HepG2 (cell line): ENCODE results near the gene SPHK1. TPM values are rescaled to one million over a fixed set of nuclear protein-coding genes. Genes with fewer than 3 reads are reported as not detected.

Experiments
- ARNT ChIP-seq: fragments of 450-650 bp; IDR thresholded peaks from 2 replicates; pipeline ENCODE4 v1.6.1; 2017
- CAMTA2 ChIP-seq: sonication (generic); formaldehyde crosslinking; IDR thresholded peaks from 2 replicates; pipeline ENCODE4 v1.4.0; 2020; ENCODE audit warnings: mild to moderate bottlenecking, missing genetic modification reagents, borderline replicate concordance
- FOSL2 ChIP-seq: sonication (generic); formaldehyde crosslinking; IDR thresholded peaks from 2 replicates; pipeline ENCODE4 v1.4.0; 2020; ENCODE audit warnings: missing genetic modification reagents
- FOXA1 ChIP-seq, 2 experiments: fragments of 450-650 bp in 1 of 2; sonication (generic) in 1 of 2; formaldehyde crosslinking in 1 of 2; IDR thresholded peaks; 2 replicates each; pipeline versions ENCODE4 v1.4.0 to v1.6.1; 2016 to 2020; ENCODE audit warnings: missing genetic modification reagents in 1 of 2
- GFI1 ChIP-seq: sonication (generic); formaldehyde crosslinking; IDR thresholded peaks from 2 replicates; pipeline ENCODE4 v1.5.0; 2020; ENCODE audit warnings: missing genetic modification reagents, mild to moderate bottlenecking, borderline replicate concordance
- GZF1 ChIP-seq: sonication (generic); formaldehyde crosslinking; IDR thresholded peaks from 2 replicates; pipeline ENCODE4 v1.5.1; 2020; ENCODE audit warnings: mild to moderate bottlenecking, missing genetic modification reagents
- HDAC2 ChIP-seq: sonication (generic); formaldehyde crosslinking; IDR thresholded peaks from 2 replicates; pipeline ENCODE4 v1.4.0; 2020; ENCODE audit warnings: missing genetic modification reagents
- JUN ChIP-seq: sonication (generic); formaldehyde crosslinking; IDR thresholded peaks from 2 replicates; pipeline ENCODE4 v1.4.0; 2020; ENCODE audit warnings: mild to moderate bottlenecking, missing genetic modification reagents
- KAT2B ChIP-seq: fragments of 150-350 bp; IDR thresholded peaks from 2 replicates; pipeline ENCODE4 v1.6.1; 2014; ENCODE audit warnings: low read depth, low read length, borderline replicate concordance
- MAFK ChIP-seq, 2 experiments: IDR thresholded peaks in 1 of 2; conservative IDR thresholded peaks in 1 of 2; 2 replicates each; pipeline ENCODE4 v1.6.1; 2011; ENCODE audit warnings: improper control_type of control experiment in 2 of 2, low read length in 2 of 2
- MED13 ChIP-seq: sonication (generic); formaldehyde crosslinking; IDR thresholded peaks from 2 replicates; pipeline ENCODE4 v1.5.0; 2020; ENCODE audit warnings: missing genetic modification reagents
- PRMT3 ChIP-seq: sonication (generic); formaldehyde crosslinking; IDR thresholded peaks from 2 replicates; pipeline ENCODE4 v1.8.1; 2022; ENCODE audit warnings: low read depth, mild to moderate bottlenecking, moderate library complexity, missing genetic modification reagents, borderline replicate concordance
- SALL1 ChIP-seq: sonication (generic); formaldehyde crosslinking; IDR thresholded peaks from 2 replicates; pipeline ENCODE4 v1.8.0; 2022; ENCODE audit warnings: mild to moderate bottlenecking, missing genetic modification reagents
- SRSF9 ChIP-seq: fragments of 200-400 bp; formaldehyde crosslinking; IDR thresholded peaks from 2 replicates; pipeline ENCODE4 v1.6.1; 2018; ENCODE audit warnings: borderline replicate concordance, mild to moderate bottlenecking, low read depth, low read length; ENCODE audit not compliant: insufficient read depth, poor library complexity, severe bottlenecking
- TP53 ChIP-seq: sonication (generic); formaldehyde crosslinking; conservative IDR thresholded peaks from 2 replicates; pipeline ENCODE4 v1.4.0; 2020; ENCODE audit warnings: missing genetic modification reagents
- ZBTB21 ChIP-seq: sonication (generic); formaldehyde crosslinking; IDR thresholded peaks from 2 replicates; pipeline ENCODE4 v1.4.0; 2020; ENCODE audit warnings: missing genetic modification reagents
- ZNF124 ChIP-seq: sonication (generic); formaldehyde crosslinking; IDR thresholded peaks from 2 replicates; pipeline ENCODE4 v1.4.0; 2020; ENCODE audit warnings: missing genetic modification reagents
- ZNF260 ChIP-seq: sonication (generic); formaldehyde crosslinking; IDR thresholded peaks from 2 replicates; pipeline ENCODE4 v1.4.0; 2020; ENCODE audit warnings: missing genetic modification reagents, low read depth, mild to moderate bottlenecking, borderline replicate concordance
- ZNF484 ChIP-seq: sonication (generic); formaldehyde crosslinking; IDR thresholded peaks from 2 replicates; pipeline ENCODE4 v1.5.1; 2020; ENCODE audit warnings: mild to moderate bottlenecking, low read depth, missing genetic modification reagents, borderline replicate concordance
- ZNF557 ChIP-seq: sonication (generic); formaldehyde crosslinking; IDR thresholded peaks from 2 replicates; pipeline ENCODE4 v1.4.0; 2020; ENCODE audit warnings: missing genetic modification reagents
- ZNF724P ChIP-seq: sonication (generic); formaldehyde crosslinking; IDR thresholded peaks from 2 replicates; pipeline ENCODE4 v1.8.0; 2022; ENCODE audit warnings: missing genetic modification reagents, borderline replicate concordance
- ZNF746 ChIP-seq: sonication (generic); formaldehyde crosslinking; IDR thresholded peaks from 2 replicates; pipeline ENCODE4 v1.8.0; 2022; ENCODE audit warnings: mild to moderate bottlenecking, missing genetic modification reagents
- ZNF766 ChIP-seq: sonication (generic); formaldehyde crosslinking; IDR thresholded peaks from 2 replicates; pipeline ENCODE4 v1.5.0; 2020; ENCODE audit warnings: missing genetic modification reagents, borderline replicate concordance
- ZNF772 ChIP-seq: sonication (generic); formaldehyde crosslinking; IDR thresholded peaks from 2 replicates; pipeline ENCODE4 v1.5.0; 2020; ENCODE audit warnings: mild to moderate bottlenecking, missing genetic modification reagents
- polyA plus RNA-seq, 8 experiments: library from polyadenylated mRNA; depleted of rRNA in 3 of 8; stranded (reverse) in 7 of 8; unstranded in 1 of 8; fragments of >200 nt; fragmentation: Illumina TruSeq in 4 of 8; extraction: Trizol in 4 of 8; gene quantifications; 2 replicates each; pipeline versions ENCODE4 v1.2.1 to v1.2.3, GENCODE V29; 2011 to 2016; ENCODE audit warnings: low read depth in 4 of 8, missing spikeins in 1 of 8, mixed read lengths in 1 of 8; ENCODE audit not compliant: insufficient read depth in 1 of 8
- total RNA-seq, 5 experiments: library from RNA; depleted of rRNA; stranded (reverse); fragments of >200 nt; fragmentation: Illumina TruSeq; extraction: Trizol; gene quantifications; 2 replicates each; pipeline ENCODE4 v1.2.3, GENCODE V29; 2016; ENCODE audit warnings: low read depth in 1 of 5
- TF ChIP-seq, protein P1 (sequence below): sonication (generic); formaldehyde crosslinking; IDR thresholded peaks from 2 replicates; pipeline ENCODE4 v1.4.0; 2020; ENCODE audit warnings: missing genetic modification reagents
- TF ChIP-seq, protein P2 (sequence below): sonication (generic); formaldehyde crosslinking; IDR thresholded peaks from 2 replicates; pipeline ENCODE4 v1.8.1; 2023; ENCODE audit warnings: mild to moderate bottlenecking, missing genetic modification reagents
- TF ChIP-seq, protein P3 (sequence below): sonication (generic); formaldehyde crosslinking; IDR thresholded peaks from 2 replicates; pipeline ENCODE4 v1.4.0; 2020; ENCODE audit warnings: missing genetic modification reagents, mild to moderate bottlenecking, borderline replicate concordance

Gene SPHK1
- total and polyA plus RNA-seq, 2 of the 13 experiments (the other 11 are each of a cell fraction or from before 2014, with no cell fraction given) = 129 to 160 TPM

DNA sequence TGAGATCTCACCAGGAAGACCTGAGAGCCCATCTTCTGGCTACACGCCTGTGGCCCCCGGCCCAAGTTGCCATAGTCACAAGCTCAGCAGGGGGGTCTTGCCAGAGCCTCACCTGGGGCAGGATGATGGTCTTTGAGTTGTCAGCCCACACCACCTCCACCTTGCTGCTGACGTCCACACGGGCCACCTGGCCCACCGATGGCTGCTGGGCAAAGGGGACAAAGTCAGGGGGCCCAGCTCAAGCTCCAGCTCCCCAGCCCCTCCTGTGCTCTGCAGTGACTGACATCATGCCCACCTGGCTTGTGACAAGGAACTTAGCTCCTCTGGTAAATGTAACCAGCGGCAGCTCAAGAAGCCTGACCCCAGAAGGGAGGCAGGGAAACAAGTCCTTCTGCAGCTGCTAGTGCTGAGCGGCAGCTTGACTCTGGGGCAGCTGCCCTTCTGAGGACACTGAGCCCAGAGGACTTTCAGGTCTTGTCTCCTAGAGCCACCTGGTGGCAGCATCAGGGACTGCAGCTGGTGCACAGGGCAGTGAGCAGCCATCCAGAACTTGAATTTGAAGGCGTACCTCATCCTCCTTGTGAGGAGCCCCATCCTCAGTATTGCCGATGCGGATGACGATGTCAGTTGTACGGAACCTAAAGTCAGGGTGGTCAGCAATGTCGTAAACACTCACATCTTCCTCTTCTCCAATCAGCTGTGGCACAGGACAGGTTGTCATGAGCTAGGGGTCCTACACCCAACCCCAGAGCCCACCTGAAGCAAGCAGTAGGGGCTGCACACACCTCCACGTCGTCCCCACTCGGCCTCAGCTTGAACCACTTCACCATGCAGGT, 13.5 kb downstream of the SPHK1 start (continued):
- TF ChIP-seq KAT2B (no peak), ZBTB21 (CRISPR knock-in tag) (no peak), FOXA1 (IDR thresholded peaks at IDR 0.05) (no peak), FOXA1 (CRISPR knock-in tag; IDR thresholded peaks at IDR 0.05) (no peak), SALL1 (CRISPR knock-in tag) (peak; percentile 55), FOSL2 (peak; percentile 43; the same call in 1 of the 2 replicates), ARNT (no peak), JUN (CRISPR knock-in tag) (no peak), ZNF766 (CRISPR knock-in tag) (0 out of 2 replicates have a peak, but pooled peaks have one; percentile 25), GFI1 (CRISPR knock-in tag) (no peak), ZNF484 (CRISPR knock-in tag) (no peak), ZNF724P (0 out of 2 replicates have a peak, but pooled peaks have one; percentile 66), MAFK (conservative IDR thresholded peaks at IDR 0.05 in 1 of 2, IDR thresholded peaks at IDR 0.05 in 1 of 2; ENCODE audit: low read length in 2 of 2) (no peak), ZNF124 (CRISPR knock-in tag) (peak; percentile 81; the same call in 1 of the 2 replicates), ZNF557 (CRISPR knock-in tag) (peak; percentile 69; the same call in 1 of the 2 replicates), ZNF772 (CRISPR knock-in tag) (peak; percentile 68; the same call in 1 of the 2 replicates), ZNF746 (CRISPR knock-in tag) (no peak), ZNF260 (CRISPR knock-in tag) (no peak), TP53 (CRISPR knock-in tag) (0 out of 2 replicates have a peak, but pooled peaks have one; percentile 83), SRSF9 (no peak), CAMTA2 (no peak), GZF1 (CRISPR knock-in tag) (no peak), PRMT3 (CRISPR knock-in tag) (no peak), HDAC2 (CRISPR knock-in tag) (no peak; the same call in 1 of the 2 replicates), MED13 (CRISPR knock-in tag) (no peak)
- TF ChIP-seq, protein P1, sequence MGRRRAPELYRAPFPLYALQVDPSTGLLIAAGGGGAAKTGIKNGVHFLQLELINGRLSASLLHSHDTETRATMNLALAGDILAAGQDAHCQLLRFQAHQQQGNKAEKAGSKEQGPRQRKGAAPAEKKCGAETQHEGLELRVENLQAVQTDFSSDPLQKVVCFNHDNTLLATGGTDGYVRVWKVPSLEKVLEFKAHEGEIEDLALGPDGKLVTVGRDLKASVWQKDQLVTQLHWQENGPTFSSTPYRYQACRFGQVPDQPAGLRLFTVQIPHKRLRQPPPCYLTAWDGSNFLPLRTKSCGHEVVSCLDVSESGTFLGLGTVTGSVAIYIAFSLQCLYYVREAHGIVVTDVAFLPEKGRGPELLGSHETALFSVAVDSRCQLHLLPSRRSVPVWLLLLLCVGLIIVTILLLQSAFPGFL (CRISPR knock-in tag) = peak; percentile 69; the same call in 1 of the 2 replicates
- TF ChIP-seq, protein P2, sequence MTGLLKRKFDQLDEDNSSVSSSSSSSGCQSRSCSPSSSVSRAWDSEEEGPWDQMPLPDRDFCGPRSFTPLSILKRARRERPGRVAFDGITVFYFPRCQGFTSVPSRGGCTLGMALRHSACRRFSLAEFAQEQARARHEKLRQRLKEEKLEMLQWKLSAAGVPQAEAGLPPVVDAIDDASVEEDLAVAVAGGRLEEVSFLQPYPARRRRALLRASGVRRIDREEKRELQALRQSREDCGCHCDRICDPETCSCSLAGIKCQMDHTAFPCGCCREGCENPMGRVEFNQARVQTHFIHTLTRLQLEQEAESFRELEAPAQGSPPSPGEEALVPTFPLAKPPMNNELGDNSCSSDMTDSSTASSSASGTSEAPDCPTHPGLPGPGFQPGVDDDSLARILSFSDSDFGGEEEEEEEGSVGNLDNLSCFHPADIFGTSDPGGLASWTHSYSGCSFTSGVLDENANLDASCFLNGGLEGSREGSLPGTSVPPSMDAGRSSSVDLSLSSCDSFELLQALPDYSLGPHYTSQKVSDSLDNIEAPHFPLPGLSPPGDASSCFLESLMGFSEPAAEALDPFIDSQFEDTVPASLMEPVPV (CRISPR knock-in tag) = no peak
- TF ChIP-seq, protein P3, sequence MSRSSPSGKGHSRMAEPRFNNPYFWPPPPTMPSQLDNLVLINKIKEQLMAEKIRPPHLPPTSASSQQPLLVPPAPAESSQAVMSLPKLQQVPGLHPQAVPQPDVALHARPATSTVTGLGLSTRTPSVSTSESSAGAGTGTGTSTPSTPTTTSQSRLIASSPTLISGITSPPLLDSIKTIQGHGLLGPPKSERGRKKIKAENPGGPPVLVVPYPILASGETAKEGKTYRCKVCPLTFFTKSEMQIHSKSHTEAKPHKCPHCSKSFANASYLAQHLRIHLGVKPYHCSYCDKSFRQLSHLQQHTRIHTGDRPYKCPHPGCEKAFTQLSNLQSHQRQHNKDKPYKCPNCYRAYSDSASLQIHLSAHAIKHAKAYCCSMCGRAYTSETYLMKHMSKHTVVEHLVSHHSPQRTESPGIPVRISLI (CRISPR knock-in tag) = no peak
